Measurements from ENCODE around the gene DDX55.
"Not testable (repeated sequence)": the region's sequence is repeated elsewhere in the genome, so short reads cannot be mapped to it uniquely, and the experiment has no call there.

The DDX55 gene, protein sequence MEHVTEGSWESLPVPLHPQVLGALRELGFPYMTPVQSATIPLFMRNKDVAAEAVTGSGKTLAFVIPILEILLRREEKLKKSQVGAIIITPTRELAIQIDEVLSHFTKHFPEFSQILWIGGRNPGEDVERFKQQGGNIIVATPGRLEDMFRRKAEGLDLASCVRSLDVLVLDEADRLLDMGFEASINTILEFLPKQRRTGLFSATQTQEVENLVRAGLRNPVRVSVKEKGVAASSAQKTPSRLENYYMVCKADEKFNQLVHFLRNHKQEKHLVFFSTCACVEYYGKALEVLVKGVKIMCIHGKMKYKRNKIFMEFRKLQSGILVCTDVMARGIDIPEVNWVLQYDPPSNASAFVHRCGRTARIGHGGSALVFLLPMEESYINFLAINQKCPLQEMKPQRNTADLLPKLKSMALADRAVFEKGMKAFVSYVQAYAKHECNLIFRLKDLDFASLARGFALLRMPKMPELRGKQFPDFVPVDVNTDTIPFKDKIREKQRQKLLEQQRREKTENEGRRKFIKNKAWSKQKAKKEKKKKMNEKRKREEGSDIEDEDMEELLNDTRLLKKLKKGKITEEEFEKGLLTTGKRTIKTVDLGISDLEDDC

DNA sequence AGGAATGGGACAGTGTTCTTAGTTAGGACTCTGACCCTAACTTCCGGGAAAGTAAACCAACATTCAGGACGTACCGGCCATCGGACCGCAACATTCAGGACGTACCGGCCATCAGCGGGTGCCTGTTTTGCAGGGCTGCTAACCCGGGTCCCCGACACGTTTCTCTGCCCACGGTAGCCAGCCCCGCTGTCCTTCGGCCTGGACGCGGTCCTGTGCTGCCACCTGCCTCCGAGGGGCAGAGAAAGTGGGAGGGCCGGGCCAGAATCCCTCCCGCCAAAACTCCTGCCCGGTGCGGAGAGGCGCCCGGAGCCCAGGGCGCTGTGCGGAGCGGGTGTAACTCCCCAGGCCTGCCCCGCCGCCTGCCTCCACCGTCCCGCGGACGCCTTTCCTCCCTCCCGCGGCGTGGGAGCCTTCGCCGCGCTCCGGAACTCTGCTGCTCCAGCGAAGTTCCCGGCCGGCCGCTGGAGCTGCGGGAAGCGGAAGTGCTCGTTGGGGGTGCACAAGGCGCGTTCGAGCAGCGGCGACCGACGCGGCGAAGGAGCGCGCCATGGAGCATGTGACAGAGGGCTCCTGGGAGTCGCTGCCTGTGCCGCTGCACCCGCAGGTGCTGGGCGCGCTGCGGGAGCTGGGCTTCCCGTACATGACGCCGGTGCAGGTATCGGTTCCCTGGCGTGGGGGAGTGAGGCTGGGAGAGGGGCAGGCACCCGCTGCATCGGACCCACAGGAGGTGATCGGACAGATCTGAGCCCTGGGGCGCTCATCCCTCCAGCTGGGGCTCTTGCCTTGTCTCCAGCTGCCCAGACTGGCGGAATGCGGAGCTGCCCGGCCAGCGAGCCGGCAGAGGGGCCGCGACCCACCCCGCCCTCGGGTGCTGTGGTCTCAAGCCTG, at the start of gene DDX55:
TSS of gene DDX55 (plus strand) at position 498 of the 888 bp plus-strand sequence. CDS start at position 548, 50 bp downstream.
- H3K4me3 ChIP-seq, result peak within 1 kb of the TSS; percentile 83 to 100 (median 99)
- peak within 1 kb of the TSS; percentile 81 to 98 (median 91) for H3K27ac ChIP-seq

DNA sequence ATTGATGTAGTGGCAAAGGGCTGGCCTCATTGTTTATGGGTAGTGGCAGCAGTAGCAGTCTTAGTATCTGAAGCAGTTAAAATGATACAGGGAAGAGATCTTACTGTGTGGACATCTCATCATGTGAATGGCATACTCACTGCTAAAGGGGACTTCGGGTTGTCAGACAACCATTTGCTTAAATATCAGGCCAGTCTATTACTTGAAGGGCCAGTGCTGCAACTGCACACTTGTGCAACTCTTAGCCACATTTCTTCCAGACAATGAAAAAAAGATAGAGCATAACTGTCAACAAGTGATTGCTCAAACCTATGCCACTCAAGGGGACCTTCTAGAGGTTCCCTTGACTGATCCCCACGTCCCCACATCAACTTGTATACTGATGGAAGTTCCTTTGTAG, 47.8 kb upstream of the DDX55 start:
- H3K4me3 ChIP-seq, H3K27ac ChIP-seq: not testable (repeated sequence)

DNA sequence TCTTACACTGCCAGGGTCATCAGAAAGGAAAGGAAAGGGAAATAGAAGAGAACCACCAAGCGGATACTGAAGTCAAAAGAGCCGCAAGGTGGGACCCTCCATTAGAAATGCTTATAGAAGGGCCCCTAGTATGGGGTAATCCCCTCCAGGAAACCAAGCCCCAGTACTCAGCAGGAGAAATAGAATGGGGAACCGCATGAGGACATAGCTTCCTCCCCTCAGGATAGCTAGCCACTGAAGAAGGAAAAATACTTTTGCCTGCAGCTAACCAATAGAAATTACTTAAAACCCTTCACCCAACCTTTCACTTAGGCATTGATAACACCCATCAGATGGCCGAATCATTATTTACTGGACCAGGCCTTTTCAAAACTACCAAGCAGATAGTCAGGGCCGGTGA, 47.1 kb upstream of the DDX55 start:
- not testable (repeated sequence) for H3K27ac ChIP-seq, H3K4me3 ChIP-seq

DNA sequence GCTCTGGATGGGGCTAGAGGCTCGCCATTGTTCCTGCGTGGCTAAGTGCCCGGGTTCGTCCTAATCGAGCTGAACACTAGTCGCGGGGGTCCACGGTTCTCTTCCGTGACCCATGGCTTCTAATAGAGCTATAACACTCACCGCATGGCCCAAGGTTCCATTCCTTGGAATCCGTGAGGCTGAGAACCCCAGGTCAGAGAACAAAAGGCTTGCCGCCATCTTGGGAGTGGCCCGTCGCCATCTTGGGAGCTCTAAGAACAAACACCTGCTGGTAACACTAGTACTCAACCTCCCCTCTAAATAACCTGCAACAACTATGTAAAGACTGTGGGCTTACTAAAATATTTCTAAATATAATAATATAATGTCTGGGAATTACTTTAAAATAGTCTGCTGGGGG, 43.4 kb upstream of the DDX55 start:
- not testable (repeated sequence) for H3K27ac ChIP-seq, H3K4me3 ChIP-seq

DNA sequence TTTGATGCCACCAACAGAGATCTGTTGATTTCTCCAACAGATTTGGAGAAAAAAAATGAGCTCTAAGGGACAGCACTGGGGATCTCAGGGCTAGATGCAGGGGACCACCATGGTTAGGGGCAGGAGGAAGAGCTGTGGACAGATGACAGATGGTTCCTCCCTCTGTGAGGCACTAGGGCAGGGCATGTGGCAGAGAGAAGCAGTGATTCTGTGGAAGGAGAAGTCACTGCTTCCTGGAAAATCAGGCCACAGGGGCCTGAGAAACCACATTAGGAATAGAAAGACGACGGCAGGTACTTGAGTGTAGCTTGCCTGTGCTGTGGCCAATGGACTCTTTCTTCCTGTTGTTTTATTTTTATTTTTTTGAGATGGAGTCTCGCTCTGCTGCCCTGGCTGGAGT, 42.4 kb upstream of the DDX55 start:
- H3K27ac ChIP-seq, result no peak overlapping the region
- H3K4me3 ChIP-seq, result no peak overlapping the region

DNA sequence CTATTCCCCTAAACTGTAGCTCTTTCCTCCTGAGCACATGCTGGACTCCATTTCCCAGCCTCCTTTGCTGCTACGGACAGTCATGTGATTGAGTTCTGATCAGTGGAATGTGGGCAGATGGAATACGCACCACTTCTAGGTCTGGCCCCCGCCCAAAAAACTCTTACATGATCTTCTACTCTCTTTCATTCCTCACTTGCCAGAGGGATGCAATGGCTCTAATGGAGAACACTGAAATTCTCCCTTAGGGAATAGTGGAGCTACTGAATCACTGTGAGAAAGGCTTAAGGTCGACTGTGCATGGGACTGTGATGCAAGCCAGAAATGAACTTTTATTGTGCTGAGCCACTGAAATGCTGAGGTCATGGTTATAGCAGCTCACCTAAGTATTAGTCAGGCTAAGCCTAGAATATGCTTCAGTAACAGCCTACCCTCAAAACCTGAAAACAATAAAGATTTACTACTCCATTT, 30.5 kb upstream of the DDX55 start:
- Histone ChIP-seq H3K27ac (no peak overlapping the region), H3K4me3 (no peak overlapping the region)

GRCh38 chr12:123572391-123572790, 29.5 kb upstream of the DDX55 start:
- H3K4me3 ChIP-seq, result no peak overlapping the region
- no peak overlapping the region for H3K27ac ChIP-seq

DNA sequence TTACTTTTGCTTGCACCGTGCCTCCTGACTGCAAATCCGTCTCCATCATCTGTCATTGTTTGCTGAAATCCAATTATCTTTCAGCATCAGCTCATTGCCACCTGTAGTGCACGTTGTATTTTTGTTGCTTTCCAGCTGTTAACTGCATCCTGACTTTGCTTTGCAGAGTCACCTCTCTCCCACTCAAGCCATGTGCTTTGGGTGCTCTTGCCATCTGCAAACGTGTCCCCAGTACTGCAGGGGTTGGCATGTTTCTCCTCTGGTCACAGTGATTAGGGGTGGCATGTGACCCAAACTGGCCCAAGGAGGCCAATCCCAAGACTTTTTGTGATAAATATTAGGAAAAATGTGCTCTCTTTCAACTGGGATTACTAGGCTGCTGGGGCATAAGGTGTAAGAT, 28.0 kb upstream of the DDX55 start:
- Histone ChIP-seq H3K27ac (no peak overlapping the region), H3K4me3 (no peak overlapping the region)

DNA sequence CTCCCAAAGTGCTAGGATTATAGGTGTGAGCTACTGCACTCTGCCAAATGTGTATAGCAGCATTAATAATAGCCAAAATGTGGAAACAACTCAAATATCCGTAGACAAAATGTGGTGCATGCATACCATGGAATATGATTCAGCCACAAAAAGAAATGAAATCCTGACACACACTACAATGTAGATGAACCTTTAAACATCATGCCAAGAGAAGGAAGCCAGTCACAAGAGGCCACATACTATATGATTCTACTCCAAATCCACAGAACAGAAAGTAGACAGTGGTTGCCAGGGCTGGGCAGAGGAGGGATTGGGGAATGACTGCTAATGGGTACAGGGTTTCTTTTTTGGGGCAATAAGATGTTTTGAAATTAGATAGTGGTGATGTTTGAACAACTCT, 25.3 kb upstream of the DDX55 start:
- H3K4me3 ChIP-seq, result no peak overlapping the region
- H3K27ac ChIP-seq, result no peak overlapping the region

- Histone ChIP-seq H3K27ac (no peak overlapping the region), H3K4me3 (no peak overlapping the region)
These were observed 23.7 kb upstream of the DDX55 start for GRCh38 chr12:123578243-123578642.

GRCh38 chr12:123578829-123579228, 23.1 kb upstream of the DDX55 start:
- not testable (repeated sequence) for H3K27ac ChIP-seq, H3K4me3 ChIP-seq

DNA sequence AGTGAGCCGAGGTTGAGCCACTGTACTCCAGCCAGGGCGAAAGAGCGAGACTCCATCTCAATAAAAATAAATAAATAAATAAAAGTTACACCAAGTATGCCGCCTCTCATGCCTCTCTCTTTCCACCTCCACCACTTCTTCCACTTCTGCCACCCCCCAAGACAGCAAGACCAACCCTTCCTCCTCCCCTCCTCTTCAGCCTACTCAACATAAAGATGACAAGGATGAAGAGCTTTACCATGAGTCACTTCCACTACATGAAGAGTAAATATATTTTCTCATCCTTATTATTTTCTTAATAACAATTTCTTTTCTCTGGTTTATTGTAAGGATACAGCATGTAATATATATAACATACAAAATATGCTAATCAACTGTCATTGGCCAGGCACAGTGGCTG, 21.1 kb upstream of the DDX55 start:
- H3K27ac ChIP-seq, result no peak overlapping the region
- H3K4me3 ChIP-seq, result no peak overlapping the region

DNA sequence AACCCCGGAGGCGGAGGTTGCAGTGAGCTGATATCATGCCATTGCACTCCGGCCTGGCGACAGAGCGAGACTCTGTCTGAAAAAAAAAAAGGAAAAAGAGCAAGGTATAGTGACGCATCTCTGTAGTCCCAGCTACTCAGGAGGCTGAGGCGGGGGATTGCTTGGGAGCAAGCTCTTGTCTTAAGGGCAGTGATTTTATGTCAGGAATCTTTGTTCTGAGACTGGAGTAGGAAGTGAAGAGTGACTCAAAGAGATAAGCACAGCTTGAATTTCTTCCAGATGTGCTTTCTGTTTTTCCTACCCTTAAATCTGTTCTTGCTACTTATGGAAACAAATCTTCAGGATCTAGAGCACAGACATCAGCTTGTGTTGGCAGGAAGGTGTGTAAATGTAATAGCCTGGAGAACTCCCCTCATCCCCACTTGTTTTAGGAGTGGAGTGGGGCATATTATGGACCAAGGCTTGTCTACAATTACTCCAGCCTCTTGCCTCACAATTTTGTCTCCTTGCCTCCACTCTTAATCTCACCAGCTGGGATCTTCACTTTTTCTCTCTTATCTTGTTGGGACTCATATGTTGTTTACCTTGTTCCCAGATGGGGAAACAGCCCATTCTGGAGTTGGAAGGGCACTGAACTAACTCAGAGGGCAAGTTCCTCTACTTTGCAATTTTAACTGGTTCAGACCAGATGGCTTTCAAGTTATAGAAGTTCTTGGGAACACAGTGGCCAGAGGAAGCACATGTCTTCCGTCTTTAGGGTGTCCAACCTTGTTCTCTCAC, 10.0 kb upstream of the DDX55 start:
- no peak overlapping the region for H3K4me3 ChIP-seq
- no peak overlapping the region for H3K27ac ChIP-seq

DNA sequence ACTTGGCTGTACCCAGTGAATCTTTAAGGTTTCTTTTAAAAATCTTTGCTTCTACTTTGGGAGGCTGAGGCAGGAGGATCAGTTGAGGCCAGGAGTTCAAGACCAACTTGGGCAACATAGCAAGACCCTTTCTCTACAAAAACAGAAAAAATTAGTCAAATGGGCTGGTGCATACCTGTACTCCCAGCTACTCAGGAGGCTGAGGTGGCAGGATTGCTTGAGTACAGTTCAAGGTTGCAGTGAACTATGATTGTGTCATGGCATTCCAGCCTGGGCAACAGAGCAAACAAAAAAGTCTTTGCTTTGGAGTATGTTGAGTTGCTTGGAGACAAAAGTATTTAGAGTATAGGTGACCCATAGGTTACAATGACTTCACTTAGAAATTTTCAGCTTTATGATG, 6.2 kb upstream of the DDX55 start:
- H3K27ac ChIP-seq, result no peak overlapping the region
- H3K4me3 ChIP-seq, result no peak overlapping the region

DNA sequence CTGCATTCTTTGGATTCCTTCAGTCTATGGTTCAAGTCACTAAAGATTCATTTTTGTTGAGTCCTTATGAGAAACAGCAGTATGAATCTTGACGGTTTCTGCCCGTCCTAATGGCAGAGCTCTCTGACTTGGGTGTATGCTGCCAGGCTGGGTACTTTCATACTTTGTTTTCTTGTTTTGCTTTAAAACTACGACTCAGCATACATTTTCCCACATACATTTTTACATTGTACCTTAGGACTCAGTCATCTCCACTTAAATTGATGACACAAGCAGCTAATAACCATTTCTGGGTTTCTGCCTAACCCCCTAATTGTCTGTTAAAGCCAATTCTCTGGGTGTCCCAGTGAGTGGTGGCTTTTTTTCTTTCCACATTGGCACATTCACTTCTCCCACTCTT, 4.8 kb upstream of the DDX55 start:
- H3K27ac ChIP-seq, result no peak overlapping the region

DNA sequence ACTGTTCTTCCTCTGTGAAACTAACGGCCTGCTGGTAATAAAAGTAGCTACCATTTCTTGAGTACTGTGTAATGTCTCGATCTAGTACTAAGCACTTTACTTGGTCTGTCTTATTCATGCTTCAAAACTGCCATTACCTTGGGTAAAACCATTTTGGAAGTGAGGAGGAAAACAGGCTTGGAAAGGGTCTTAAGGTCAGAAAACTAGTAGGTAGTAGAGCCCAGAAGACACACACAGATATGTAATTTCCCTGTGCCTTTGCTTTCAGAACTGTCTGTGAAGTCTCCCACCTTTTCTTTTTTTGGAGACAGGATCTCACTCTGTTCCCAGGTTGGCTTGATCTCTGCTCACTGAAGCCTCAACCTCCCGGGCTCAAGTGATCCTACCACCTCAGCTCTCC, 3.4 kb upstream of the DDX55 start:
- Histone ChIP-seq H3K4me3 (no peak overlapping the region), H3K27ac (no peak overlapping the region)

More for the DNA sequence above, 4.8 kb upstream of the DDX55 start:
- no peak overlapping the region for H3K4me3 ChIP-seq

DNA sequence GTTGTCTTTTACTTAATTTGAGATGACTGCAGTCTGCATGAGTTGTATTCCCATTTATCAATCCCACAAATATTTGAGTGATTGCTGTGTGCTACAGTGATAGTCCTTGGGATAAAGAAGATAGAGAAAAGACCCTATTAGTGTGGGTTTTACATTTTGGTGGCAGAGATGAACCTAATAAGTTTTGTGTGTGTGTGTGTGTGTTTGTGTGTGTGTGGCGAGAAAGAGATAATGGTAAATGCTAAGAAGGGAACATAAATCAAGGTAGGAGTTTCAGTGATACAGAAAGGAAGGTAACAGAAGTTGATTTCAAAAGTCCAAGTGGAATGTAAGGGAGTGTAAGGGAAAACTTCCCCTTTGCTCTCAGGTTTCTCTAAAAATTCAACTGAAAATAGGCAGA, 2.6 kb upstream of the DDX55 start:
- no peak overlapping the region for H3K4me3 ChIP-seq
- no peak overlapping the region for H3K27ac ChIP-seq

- H3K27ac ChIP-seq, result no peak overlapping the region
- H3K4me3 ChIP-seq, result no peak overlapping the region
These were observed 2.2 kb upstream of the DDX55 start for GRCh38 chr12:123599721-123600120.

- H3K27ac ChIP-seq, result peak overlapping the region in 20 of 21 experiments; percentile 87 to 98 (median 91)
- peak overlapping the region; percentile 83 to 100 (median 99) for H3K4me3 ChIP-seq
These were observed 824 bp downstream of the DDX55 start for GRCh38 chr12:123602651-123603195.
